K562 (cell line): ENCODE measurements around the gene PTPRG. TPM values are rescaled to one million over a fixed set of nuclear protein-coding genes. Genes with fewer than 3 reads are reported as not detected.

Experiments used
- ATAC-seq: fragments of 200-7000 bp; cut with Tn5 transposase; 3 replicates; pipeline ENCODE4 v1.9.1; 2020; ENCODE audit warnings: moderate library complexity
- BruUV-seq: library from RNA; stranded (reverse); fragments of 400-500 nt; replicated peaks from 2 replicates; lab custom pipeline; 2021; lab: Mats Ljungman, UMichigan
- CTCF ChIA-PET: fragments of 300-600 bp; formaldehyde crosslinking; extraction: SDS; loops from one replicate; lab custom pipeline; 2021; ENCODE audit warnings: low intra/inter-chr PET ratio; lab: Yijun Ruan, JAX
- POLR2A ChIA-PET: fragments of 300-600, 350-650 bp; sonication (Branson Sonifier 250); formaldehyde crosslinking; extraction: SDS; loops from one replicate; lab custom pipeline; 2021; ENCODE audit warnings: antibody characterized with exemption, inconsistent platforms; lab: Yijun Ruan, JAX
- DNase-seq, 4 experiments: peaks; one replicate each; pipeline versions ENCODE4 v3.0.0 to v3.0.0-alpha.2; 2011 to 2018; ENCODE audit warnings: low spot score in 3 of 4, mixed read lengths in 3 of 4; ENCODE audit errors: extremely low read depth in 1 of 4
- FAIRE-seq: peaks from 2 replicates; lab custom pipeline; 2011; peaks lifted over from hg19 to GRCh38; lab: Jason Lieb, UNC
- H2AFZ ChIP-seq: 2 replicates; pipeline ENCODE4 v1.6.0; 2011; ENCODE audit warnings: low read depth, low read length, control low read depth, inconsistent platforms
- H3K27ac ChIP-seq: fragments of 200-600 bp; 3 replicates; pipeline ENCODE4 v1.8.0; 2011; ENCODE audit warnings: low read depth, mild to moderate bottlenecking, control low read depth, inconsistent platforms, low read length, moderate library complexity, mixed read lengths; ENCODE audit errors: extremely low read depth
- H3K27me3 ChIP-seq, 2 experiments: fragments of 300-600 bp in 1 of 2; 2 replicates in 1 of 2; 3 replicates in 1 of 2; pipeline versions ENCODE4 v1.6.0 to v1.8.0; 2011; ENCODE audit warnings: inconsistent platforms in 2 of 2, low read length in 2 of 2, mild to moderate bottlenecking in 1 of 2, mixed read lengths in 1 of 2, moderate library complexity in 1 of 2; ENCODE audit not compliant: control insufficient read depth in 2 of 2, insufficient read depth in 2 of 2
- H3K36me3 ChIP-seq: fragments of 300-600 bp; 3 replicates; pipeline ENCODE4 v1.8.0; 2011; ENCODE audit warnings: mild to moderate bottlenecking, low read length, inconsistent platforms; ENCODE audit not compliant: control insufficient read depth, insufficient read depth
- H3K4me1 ChIP-seq, 2 experiments: fragments of 200-600 bp in 1 of 2; replicated peaks in 1 of 2; 2 replicates in 1 of 2; 3 replicates in 1 of 2; pipeline versions ENCODE4 v1.5.1 to v1.8.0; 2011; ENCODE audit warnings: inconsistent platforms in 2 of 2, low read length in 2 of 2, mild to moderate bottlenecking in 1 of 2, mixed read lengths in 1 of 2, moderate library complexity in 1 of 2; ENCODE audit not compliant: control insufficient read depth in 2 of 2, insufficient read depth in 2 of 2
- H3K4me2 ChIP-seq: 2 replicates; pipeline ENCODE4 v1.6.1; 2011; ENCODE audit warnings: low read length, control low read depth, inconsistent platforms, mixed read lengths; ENCODE audit not compliant: insufficient read depth
- H3K4me3 ChIP-seq: fragments of 200-600 bp; sonication (generic), shearing (Covaris generic); 2 replicates; pipeline ENCODE4 v1.5.1; 2016; ENCODE audit warnings: control low read depth, inconsistent platforms
- H3K79me2 ChIP-seq: fragments of 200-600 bp; 3 replicates; pipeline ENCODE4 v1.8.0; 2011; ENCODE audit warnings: low read length, inconsistent platforms; ENCODE audit not compliant: control insufficient read depth, insufficient read depth
- H3K9ac ChIP-seq, 2 experiments: 2 replicates each; pipeline versions ENCODE4 v1.6.0 to v1.6.1; 2011; ENCODE audit warnings: low read depth in 2 of 2, low read length in 2 of 2, control low read depth in 1 of 2, inconsistent platforms in 1 of 2, mild to moderate bottlenecking in 1 of 2, mixed read lengths in 1 of 2; ENCODE audit not compliant: insufficient read depth in 1 of 2
- H3K9me1 ChIP-seq: one replicate; pipeline ENCODE4 v1.6.0; 2011; ENCODE audit warnings: inconsistent platforms, mild to moderate bottlenecking, low read length, moderate library complexity; ENCODE audit not compliant: control insufficient read depth, insufficient read depth
- H3K9me3 ChIP-seq: replicated peaks from 2 replicates; pipeline ENCODE4 v1.5.1; 2011; ENCODE audit warnings: low read depth, low read length, inconsistent platforms; ENCODE audit not compliant: control insufficient read depth, insufficient read depth
- H4K20me1 ChIP-seq: replicated peaks from 2 replicates; pipeline ENCODE4 v1.6.1; 2011; ENCODE audit warnings: low read length, inconsistent platforms, mixed read lengths; ENCODE audit not compliant: control insufficient read depth, insufficient read depth
- ARID1B ChIP-seq: fragments of 450-650 bp; IDR thresholded peaks from 2 replicates; pipeline ENCODE4 v1.6.1; 2016; ENCODE audit warnings: antibody characterized with exemption, mild to moderate bottlenecking, inconsistent platforms
- BRD4 ChIP-seq: fragments of 200-600 bp; sonication (generic); IDR thresholded peaks from 2 replicates; pipeline ENCODE4 v1.6.1; 2017; ENCODE audit warnings: inconsistent platforms
- DMBX1 ChIP-seq: fragments of 250-450 bp; sonication (Bioruptor Pico); IDR thresholded peaks from 2 replicates; pipeline ENCODE4 v1.8.0; 2022; ENCODE audit warnings: inconsistent platforms, mild to moderate bottlenecking, moderate library complexity, borderline replicate concordance
- SMAD1 ChIP-seq: fragments of 150-350 bp; IDR thresholded peaks from 2 replicates; pipeline ENCODE4 v1.6.1; 2014; ENCODE audit warnings: low read length, low read depth; ENCODE audit not compliant: partially characterized antibody
- TBL1XR1 ChIP-seq, 2 experiments: IDR thresholded peaks; 2 replicates each; pipeline ENCODE4 v1.6.1; 2012; ENCODE audit warnings: improper control_type of control experiment in 2 of 2, low read length in 2 of 2, mild to moderate bottlenecking in 1 of 2
- ZC3H4 ChIP-seq: sonication (generic); formaldehyde crosslinking; IDR thresholded peaks from 2 replicates; pipeline ENCODE4 v1.9.0; 2021; ENCODE audit warnings: missing genetic modification reagents, borderline replicate concordance
- ZNF512 ChIP-seq: IDR thresholded peaks from 2 replicates; pipeline ENCODE4 v1.6.1; 2016; ENCODE audit warnings: missing genetic modification characterization, missing compliant biosample characterization
- WGBS: fragments of 100-300 bp; shearing (Covaris generic); methylation state at CpG from one replicate; pipeline ENCODE4 v1.1.6; 2016; ENCODE audit warnings: low coverage, mixed read lengths; ENCODE audit not compliant: insufficient coverage; ENCODE audit errors: missing lambda C conversion rate; 5-methylcytosine and 5-hydroxymethylcytosine counted together
- in situ Hi-C: fragments of 300-500 bp; cut with MboI; formaldehyde crosslinking; loops from 4 replicates; pipeline ENCODE4 v1.15.0; 2018; ENCODE audit warnings: inconsistent platforms, mixed read lengths
- intact Hi-C: fragments of 100-400 bp; cut with micrococcal nuclease; formaldehyde crosslinking; loops from 2 replicates; pipeline ENCODE4 v1.14.2; 2022
- polyA plus RNA-seq, 8 experiments: library from polyadenylated mRNA; depleted of rRNA in 4 of 8; stranded (reverse) in 5 of 8; unstranded in 3 of 8; fragments of >200 nt; fragmentation: Nextera tagmentation in 2 of 8; fragmentation: Illumina TruSeq in 1 of 8; extraction: Ambion mirVana in 2 of 8; extraction: Trizol in 1 of 8; gene quantifications; 2 replicates each; pipeline versions ENCODE4 v1.2.1 to v1.2.3, GENCODE V29; 2011 to 2014; ENCODE audit warnings: inconsistent platforms in 1 of 8, missing spikeins in 1 of 8
- total RNA-seq, 7 experiments: library from RNA; depleted of rRNA in 6 of 7; stranded (reverse); fragments of >200 nt in 6 of 7; fragmentation: Illumina TruSeq in 2 of 7; extraction: Trizol in 2 of 7; gene quantifications; 2 replicates each; pipeline versions ENCODE4 v1.2.1 to v1.2.3, GENCODE V29; 2011 to 2021; ENCODE audit warnings: low replicate concordance in 1 of 7
- TF ChIP-seq, protein P1 (sequence below): fragments of 250-450 bp; sonication (Bioruptor Pico); IDR thresholded peaks from 2 replicates; pipeline ENCODE4 v1.5.0; 2021

Gene PTPRG
- total and polyA plus RNA-seq, 9 of the 15 experiments (the other 6 are each of a cell fraction or from before 2014, with no cell fraction given), result 0.16 TPM; not detected in 8

GRCh38 chr3:62220616-62221015, 659.2 kb downstream of the PTPRG start (continued):
- TF ChIP-seq, protein P1, sequence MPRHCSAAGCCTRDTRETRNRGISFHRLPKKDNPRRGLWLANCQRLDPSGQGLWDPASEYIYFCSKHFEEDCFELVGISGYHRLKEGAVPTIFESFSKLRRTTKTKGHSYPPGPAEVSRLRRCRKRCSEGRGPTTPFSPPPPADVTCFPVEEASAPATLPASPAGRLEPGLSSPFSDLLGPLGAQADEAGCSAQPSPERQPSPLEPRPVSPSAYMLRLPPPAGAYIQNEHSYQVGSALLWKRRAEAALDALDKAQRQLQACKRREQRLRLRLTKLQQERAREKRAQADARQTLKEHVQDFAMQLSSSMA (CRISPR knock-in tag), result no peak
- TF ChIP-seq TBL1XR1 (IDR thresholded peaks at IDR 0.05; ENCODE audit: low read length in 2 of 2), result no peak
- TF ChIP-seq ZC3H4 (CRISPR knock-in tag), result no peak
- TF ChIP-seq ARID1B, result no peak

DNA sequence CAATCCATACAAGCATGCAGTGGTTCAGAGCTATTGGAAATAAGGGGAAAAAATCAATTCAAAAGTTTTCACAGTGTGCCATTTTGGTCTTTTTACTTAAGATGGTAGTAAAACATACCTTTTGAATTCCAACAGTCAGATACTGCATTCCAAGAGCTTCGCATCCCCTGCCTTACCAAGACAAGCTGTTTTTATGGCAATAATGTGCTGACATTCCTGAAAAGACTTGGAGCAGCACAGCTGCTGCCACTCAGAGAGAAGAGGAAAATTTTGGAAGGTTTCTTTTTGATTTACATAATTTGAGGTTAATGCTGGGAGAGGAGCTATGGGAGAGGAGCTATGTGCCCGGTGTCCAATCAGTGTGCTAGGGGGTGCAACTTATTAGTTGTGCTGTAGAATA, 663.7 kb downstream of the PTPRG start:
- FAIRE-seq, result no peak
- WGBS, result 0% methylated on average over 1 of the region's 2 CpGs
- Histone ChIP-seq H3K4me1 (no peaks in the 10 kb centered on the region), H3K9me1 (no peaks in the 10 kb centered on the region), H4K20me1 (no peaks in the 10 kb centered on the region), H3K27ac (no peak overlapping the region), H3K36me3 (no peaks in the 10 kb centered on the region), H3K27me3 (no peaks in the 10 kb centered on the region), H3K9me3 (no peaks in the 10 kb centered on the region), H3K4me2 (no peak overlapping the region), H2AFZ (no peak overlapping the region), H3K9ac (no peak overlapping the region)
- CTCF ChIA-PET, result no interaction called here
- no peak for DNase-seq
- in situ Hi-C loops (no loop called here), intact Hi-C loops (no loop called here)
- no peak for ATAC-seq
- no TSS peak for BruUV-seq
- TF ChIP-seq ZNF512 (tag) (no peak), SMAD1 (no peak), DMBX1 (CRISPR knock-in tag) (no peak), BRD4 (no peak)
- TF ChIP-seq, all 486 proteins: peak for 0
- no peaks in the 10 kb centered on the region for H3K79me2 ChIP-seq
- no peak overlapping the region for H3K4me3 ChIP-seq
- POLR2A ChIA-PET, result no interaction called here
